Esophagus squamous epithelium (tissue), 4 donors: Measurements from ENCODE around the gene HIPK2.

Source experiments
- CTCF ChIP-seq, 6 experiments: fragments of 450-650 bp in 4 of 6; fragments of 200-600 bp in 2 of 6; sonication (generic) in 2 of 6; IDR thresholded peaks; one replicate each; pipeline ENCODE4 v1.5.1; 2016 to 2019; ENCODE audit warnings: antibody characterized with exemption in 6 of 6, mild to moderate bottlenecking in 4 of 6, moderate library complexity in 4 of 6
- POLR2A ChIP-seq, 4 donors: fragments of 450-650 bp; IDR thresholded peaks; one replicate each; pipeline ENCODE4 v1.6.1; 2017; ENCODE audit warnings: antibody characterized with exemption in 4 of 4, mild to moderate bottlenecking in 4 of 4, moderate library complexity in 3 of 4

DNA sequence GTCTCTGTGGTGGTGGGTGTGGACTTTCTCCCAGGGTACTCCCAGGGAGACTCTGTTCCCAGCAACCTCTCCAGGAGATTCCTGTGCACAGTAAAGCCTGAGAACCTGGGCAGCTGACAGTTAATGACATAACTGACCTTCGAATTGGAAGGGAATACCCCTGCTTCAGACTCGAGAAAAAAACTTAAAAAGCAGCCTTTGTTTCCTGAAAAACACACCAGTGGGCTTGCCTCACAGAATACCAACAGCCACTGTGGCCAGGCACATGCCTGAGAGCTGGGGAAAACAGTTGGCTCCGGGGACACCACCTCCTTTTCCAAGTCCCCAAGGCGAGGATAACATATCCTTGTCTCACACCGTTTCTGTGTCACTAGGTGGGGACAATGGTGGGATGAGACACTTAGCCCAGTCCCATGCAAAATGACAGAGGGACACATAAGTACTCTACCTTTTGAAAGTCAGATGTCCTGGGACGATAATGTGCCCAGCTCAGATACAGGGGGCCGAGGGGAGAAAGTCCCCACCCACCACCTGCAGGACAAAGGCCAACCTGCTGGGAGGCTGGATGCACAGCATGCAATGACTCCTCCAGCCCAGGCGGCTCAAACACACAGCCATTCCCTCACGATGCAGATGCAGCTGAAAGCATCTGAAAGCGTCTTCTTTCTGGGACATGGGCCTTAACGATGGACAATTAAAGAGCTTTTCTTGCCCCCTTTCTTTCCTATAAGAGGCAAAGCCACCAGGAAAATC lies 65.6 kb downstream of the HIPK2 start:
- TF ChIP-seq CTCF (IDR thresholded peaks at IDR 0.05) (no peak), POLR2A (IDR thresholded peaks at IDR 0.05) (no peak)
